Liver (tissue), 9 donors: ENCODE data around the gene MEIS1. TPM values are rescaled to one million over a fixed set of nuclear protein-coding genes. Genes with fewer than 3 reads are reported as not detected.

Source experiments
- DNase-seq: peaks from one replicate; pipeline ENCODE4 v3.0.0-alpha.2; 2017; ENCODE audit warnings: low spot score
- H3K27ac ChIP-seq, 2 donors: one replicate each; pipeline ENCODE4 v1.7.0; 2013; ENCODE audit warnings: inconsistent platforms in 2 of 2, low read length in 2 of 2, control low read depth in 1 of 2, low read depth in 1 of 2, mild to moderate bottlenecking in 1 of 2
- H3K27me3 ChIP-seq, 4 donors: one replicate each; pipeline versions ENCODE4 v1.6.1 to v1.7.0; 2013; ENCODE audit warnings: low read length in 3 of 4, inconsistent platforms in 1 of 4, mild to moderate bottlenecking in 1 of 4, moderate library complexity in 1 of 4; ENCODE audit not compliant: control insufficient read depth in 4 of 4, insufficient read depth in 4 of 4
- H3K36me3 ChIP-seq, 4 donors: one replicate each; pipeline versions ENCODE4 v1.6.1 to v1.7.0; 2013; ENCODE audit warnings: low read length in 3 of 4, mild to moderate bottlenecking in 3 of 4, low read depth in 1 of 4, moderate library complexity in 1 of 4; ENCODE audit not compliant: control insufficient read depth in 4 of 4, insufficient read depth in 3 of 4
- H3K4me1 ChIP-seq, 4 donors: one replicate each; pipeline versions ENCODE4 v1.6.1 to v1.7.0; 2013; ENCODE audit warnings: low read length in 3 of 4, mild to moderate bottlenecking in 3 of 4, moderate library complexity in 1 of 4; ENCODE audit not compliant: control insufficient read depth in 4 of 4, insufficient read depth in 4 of 4
- H3K4me3 ChIP-seq, 3 donors: one replicate each; pipeline versions ENCODE4 v1.6.1 to v1.7.0; 2013; ENCODE audit warnings: low read length in 3 of 3, control low read depth in 1 of 3, low read depth in 1 of 3, mild to moderate bottlenecking in 1 of 3
- H3K9ac ChIP-seq, 2 donors: one replicate each; pipeline ENCODE4 v1.7.0; 2013; ENCODE audit warnings: low read length in 2 of 2, mild to moderate bottlenecking in 2 of 2, moderate library complexity in 2 of 2, control low read depth in 1 of 2, low read depth in 1 of 2
- H3K9me3 ChIP-seq, 4 donors: one replicate each; pipeline versions ENCODE4 v1.6.1 to v1.7.0; 2013; ENCODE audit warnings: low read length in 3 of 4; ENCODE audit not compliant: control insufficient read depth in 4 of 4
- ATF3 ChIP-seq: IDR thresholded peaks from 2 replicates; pipeline ENCODE4 v1.6.1; 2016; ENCODE audit warnings: antibody characterized with exemption
- CTCF ChIP-seq: fragments of 150-350 bp; IDR thresholded peaks from 2 replicates; pipeline ENCODE4 v1.5.1; 2017; ENCODE audit warnings: improper control_type of control experiment, low read depth, low read length; ENCODE audit not compliant: missing input control
- FOXA1 ChIP-seq: IDR thresholded peaks from 2 replicates; pipeline ENCODE4 v1.6.1; 2016; ENCODE audit warnings: antibody characterized with exemption
- FOXA2 ChIP-seq: IDR thresholded peaks from 2 replicates; pipeline ENCODE4 v1.6.1; 2016; ENCODE audit warnings: antibody characterized with exemption
- GABPA ChIP-seq, 2 donors: IDR thresholded peaks in 1 of 2; conservative IDR thresholded peaks in 1 of 2; 2 replicates each; pipeline ENCODE4 v1.6.1; 2016; ENCODE audit warnings: antibody characterized with exemption in 2 of 2, mild to moderate bottlenecking in 1 of 2, moderate library complexity in 1 of 2
- HNF4A ChIP-seq, 2 donors: conservative IDR thresholded peaks; 2 replicates each; pipeline ENCODE4 v1.6.1; 2016; ENCODE audit warnings: antibody characterized with exemption in 2 of 2, mild to moderate bottlenecking in 2 of 2
- HNF4G ChIP-seq: IDR thresholded peaks from 2 replicates; pipeline ENCODE4 v1.6.1; 2016; ENCODE audit warnings: antibody characterized with exemption
- JUND ChIP-seq, 2 donors: IDR thresholded peaks; 2 replicates each; pipeline ENCODE4 v1.6.1; 2016; ENCODE audit warnings: antibody characterized with exemption in 2 of 2
- NR2F2 ChIP-seq: IDR thresholded peaks from 2 replicates; pipeline ENCODE4 v1.6.1; 2016; ENCODE audit warnings: antibody characterized with exemption
- RAD21 ChIP-seq, 2 donors: IDR thresholded peaks; 2 replicates each; pipeline ENCODE4 v1.6.1; 2016; ENCODE audit warnings: antibody characterized with exemption in 2 of 2, mild to moderate bottlenecking in 2 of 2
- REST ChIP-seq: IDR thresholded peaks from 2 replicates; pipeline ENCODE4 v1.6.1; 2016; ENCODE audit warnings: antibody characterized with exemption, mild to moderate bottlenecking
- RXRA ChIP-seq, 2 donors: IDR thresholded peaks; 2 replicates each; pipeline ENCODE4 v1.6.1; 2017 to 2018; ENCODE audit warnings: antibody characterized with exemption in 2 of 2, mild to moderate bottlenecking in 1 of 2
- SP1 ChIP-seq: IDR thresholded peaks from 2 replicates; pipeline ENCODE4 v1.6.1; 2018; ENCODE audit warnings: antibody characterized with exemption, mild to moderate bottlenecking
- TAF1 ChIP-seq: conservative IDR thresholded peaks from 2 replicates; pipeline ENCODE4 v1.6.1; 2016; ENCODE audit warnings: antibody characterized with exemption, mild to moderate bottlenecking
- YY1 ChIP-seq: IDR thresholded peaks from 2 replicates; pipeline ENCODE4 v1.6.1; 2016; ENCODE audit warnings: antibody characterized with exemption, mild to moderate bottlenecking
- ZBTB33 ChIP-seq: IDR thresholded peaks from 2 replicates; pipeline ENCODE4 v1.6.1; 2016; ENCODE audit warnings: antibody characterized with exemption
- whole genome bisulfite sequencing: extraction: QIAGEN DNeasy Blood & Tissue Kit; methylation state at CpG from one replicate; pipeline ENCODE4 v1.1.7; 2013; 5-methylcytosine and 5-hydroxymethylcytosine counted together
- polyA plus RNA-seq, 2 donors: library from polyadenylated mRNA; stranded (reverse) in 1 of 2; unstranded in 1 of 2; fragments of 200-250 nt in 1 of 2; fragments of >200 nt in 1 of 2; fragmentation: Nextera tagmentation in 1 of 2; extraction: Ambion mirVana in 1 of 2; gene quantifications; one replicate each; pipeline versions ENCODE4 v1.2.1 to v1.2.3, GENCODE V29; 2013 to 2015
- total RNA-seq, 2 donors: library from RNA; depleted of rRNA; stranded (reverse); fragments of >200 nt; gene quantifications; one replicate each; pipeline ENCODE4 v1.2.3, GENCODE V29; 2014
- donor health status: healthy.
- donor health status: healthy.
- donor health status: healthy.
- donor health status: healthy.
- donor health status: healthy.

The MEIS1 gene
- total and polyA plus RNA-seq, 4 donors, result 1.6 to 8.6 (median 5.5) TPM

GRCh38 chr2:66555091-66555490 is 120.2 kb downstream of the MEIS1 start (continued):
- TF ChIP-seq REST, result no peak
- TF ChIP-seq FOXA2, result no peak
- TF ChIP-seq CTCF, result no peak
- no peak for TF ChIP-seq FOXA1
- no peak for TF ChIP-seq HNF4G
- no peak for TF ChIP-seq JUND (IDR thresholded peaks at IDR 0.05)

GRCh38 chr2:66555501-66556324 is 120.8 kb downstream of the MEIS1 start:
- H3K27ac ChIP-seq, result peak overlapping the region; percentile 5 to 18
- 32% methylated on average over 14 of the region's 14 CpGs for WGBS
- H3K9me3 ChIP-seq, result no peaks in the 10 kb centered on the region
- H3K9ac ChIP-seq, result peak overlapping the region in 1 of 2 donors; percentile 24
- peaks cover 0 to 12% (median 5%) of the 10 kb centered on the region in 4 donors for H3K4me1 ChIP-seq
- no peak for DNase-seq
- no peaks in the 10 kb centered on the region for H3K36me3 ChIP-seq
- no peaks in the 10 kb centered on the region for H3K27me3 ChIP-seq
- peak overlapping the region; percentile 6 to 14 (median 10) for H3K4me3 ChIP-seq
- TF ChIP-seq YY1, result no peak
- TF ChIP-seq RAD21 (IDR thresholded peaks at IDR 0.05), result peak in 1 of 2 donors; percentile 22

- Histone ChIP-seq H3K4me3 (no peak overlapping the region), H3K9ac (no peak overlapping the region), H3K36me3 (no peaks in the 10 kb centered on the region), H3K27me3 (no peaks in the 10 kb centered on the region), H3K4me1 (peaks cover under 1 to 10% (median 8%) of the 10 kb centered on the region in 4 donors), H3K27ac (no peak overlapping the region), H3K9me3 (no peaks in the 10 kb centered on the region)
- DNase-seq, result no peak
- 97% methylated on average over 1 of the region's 1 CpG for WGBS
- TF ChIP-seq ZBTB33, result no peak
- TF ChIP-seq TAF1, result no peak
- no peak for TF ChIP-seq HNF4A (conservative IDR thresholded peaks at IDR 0.05)
- no peak for TF ChIP-seq SP1
- TF ChIP-seq REST, result no peak
- no peak for TF ChIP-seq YY1
- no peak for TF ChIP-seq RXRA (IDR thresholded peaks at IDR 0.05)
- no peak for TF ChIP-seq ATF3
- TF ChIP-seq FOXA1, result no peak
- no peak for TF ChIP-seq HNF4G
- TF ChIP-seq GABPA (IDR thresholded peaks at IDR 0.05 in 1 of 2, conservative IDR thresholded peaks at IDR 0.05 in 1 of 2), result no peak
- no peak for TF ChIP-seq FOXA2
- no peak for TF ChIP-seq NR2F2
- TF ChIP-seq RAD21 (IDR thresholded peaks at IDR 0.05), result no peak
Measured at GRCh38 chr2:66559672-66560071, 124.7 kb downstream of the MEIS1 start.
